Left lung (tissue), 10 donors: ENCODE measurements around the gene ITPK1. TPM values are rescaled to one million over a fixed set of nuclear protein-coding genes. Genes with fewer than 3 reads are reported as not detected.

ENCODE experiments used
- ATAC-seq: fragments of 200-7000 bp; cut with Tn5 transposase; one replicate; pipeline ENCODE4 v1.9.1; 2020; ENCODE audit warnings: moderate library complexity
- DNase-seq, 4 donors: peaks; one replicate each; pipeline ENCODE4 v3.0.0-alpha.2; 2013 to 2020
- H3K27ac ChIP-seq, 2 donors: fragments of 200-600 bp; sonication (generic) in 1 of 2; one replicate each; pipeline versions ENCODE4 v1.5.0 to v1.8.0; 2020 to 2021
- H3K27me3 ChIP-seq, 2 donors: fragments of 200-600 bp; sonication (generic) in 1 of 2; one replicate each; pipeline versions ENCODE4 v1.5.0 to v1.8.0; 2020 to 2021
- H3K36me3 ChIP-seq, 2 donors: fragments of 200-600 bp; sonication (generic) in 1 of 2; one replicate each; pipeline versions ENCODE4 v1.5.0 to v1.8.0; 2020 to 2021
- H3K4me1 ChIP-seq, 2 donors: fragments of 200-600 bp; one replicate each; pipeline ENCODE4 v1.8.0; 2021
- H3K4me3 ChIP-seq, 2 donors: fragments of 200-600 bp; sonication (generic) in 1 of 2; one replicate each; pipeline versions ENCODE4 v1.5.0 to v1.8.0; 2020 to 2021; ENCODE audit warnings: mild to moderate bottlenecking in 1 of 2
- H3K9me3 ChIP-seq, 2 donors: fragments of 200-600 bp; sonication (generic) in 1 of 2; one replicate each; pipeline versions ENCODE4 v1.5.0 to v1.8.0; 2020 to 2021
- intact Hi-C, 2 donors: fragments of 100-400 bp; cut with DNase I; formaldehyde crosslinking; loops; one replicate each; pipeline versions ENCODE4 v1.11.2 to v1.14.2; 2022
- polyA plus RNA-seq, 6 donors: library from polyadenylated mRNA; unstranded; fragments of 120-200 nt; gene quantifications; one replicate each; pipeline ENCODE4 v1.2.1, GENCODE V29; 2013; ENCODE audit not compliant: insufficient read length in 6 of 6
- total RNA-seq, 2 donors: library from RNA; stranded (reverse); fragmentation: NEBNext Ultra II Directional; extraction: Animal tissue kit (Norgen Biotek cat#: 25700); gene quantifications; one replicate each; pipeline ENCODE4 v1.2.1, GENCODE V29; 2021
- TF ChIP-seq, protein P1 (sequence below), 2 donors: fragments of 200-600 bp; sonication (generic) in 1 of 2; IDR thresholded peaks; one replicate each; pipeline versions ENCODE4 v1.5.0 to v1.8.0; 2021; ENCODE audit warnings: antibody characterized with exemption in 2 of 2
- donor health status: DM: no; HTN: yes; CAD: no.
- donor health status: DM: no; HTN: no; CAD: no.

ITPK1 gene
- total and polyA plus RNA-seq, 8 donors = 18.1 to 108 (median 20.8) TPM

- Histone ChIP-seq H3K27me3 (no peaks in the 10 kb centered on the region), H3K4me1 (peaks cover 6% of the 10 kb centered on the region in 2 donors), H3K27ac (no peak overlapping the region), H3K9me3 (no peaks in the 10 kb centered on the region), H3K4me3 (no peak overlapping the region), H3K36me3 (no peaks in the 10 kb centered on the region)
- ATAC-seq = no peak
- TF ChIP-seq, protein P1, sequence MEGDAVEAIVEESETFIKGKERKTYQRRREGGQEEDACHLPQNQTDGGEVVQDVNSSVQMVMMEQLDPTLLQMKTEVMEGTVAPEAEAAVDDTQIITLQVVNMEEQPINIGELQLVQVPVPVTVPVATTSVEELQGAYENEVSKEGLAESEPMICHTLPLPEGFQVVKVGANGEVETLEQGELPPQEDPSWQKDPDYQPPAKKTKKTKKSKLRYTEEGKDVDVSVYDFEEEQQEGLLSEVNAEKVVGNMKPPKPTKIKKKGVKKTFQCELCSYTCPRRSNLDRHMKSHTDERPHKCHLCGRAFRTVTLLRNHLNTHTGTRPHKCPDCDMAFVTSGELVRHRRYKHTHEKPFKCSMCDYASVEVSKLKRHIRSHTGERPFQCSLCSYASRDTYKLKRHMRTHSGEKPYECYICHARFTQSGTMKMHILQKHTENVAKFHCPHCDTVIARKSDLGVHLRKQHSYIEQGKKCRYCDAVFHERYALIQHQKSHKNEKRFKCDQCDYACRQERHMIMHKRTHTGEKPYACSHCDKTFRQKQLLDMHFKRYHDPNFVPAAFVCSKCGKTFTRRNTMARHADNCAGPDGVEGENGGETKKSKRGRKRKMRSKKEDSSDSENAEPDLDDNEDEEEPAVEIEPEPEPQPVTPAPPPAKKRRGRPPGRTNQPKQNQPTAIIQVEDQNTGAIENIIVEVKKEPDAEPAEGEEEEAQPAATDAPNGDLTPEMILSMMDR (IDR thresholded peaks at IDR 0.05) = no peak
- intact Hi-C loops = no loop called here
- no peak for DNase-seq
Observed at GRCh38 chr14:92969430-92969829, 146.3 kb downstream of the ITPK1 start.

DNA sequence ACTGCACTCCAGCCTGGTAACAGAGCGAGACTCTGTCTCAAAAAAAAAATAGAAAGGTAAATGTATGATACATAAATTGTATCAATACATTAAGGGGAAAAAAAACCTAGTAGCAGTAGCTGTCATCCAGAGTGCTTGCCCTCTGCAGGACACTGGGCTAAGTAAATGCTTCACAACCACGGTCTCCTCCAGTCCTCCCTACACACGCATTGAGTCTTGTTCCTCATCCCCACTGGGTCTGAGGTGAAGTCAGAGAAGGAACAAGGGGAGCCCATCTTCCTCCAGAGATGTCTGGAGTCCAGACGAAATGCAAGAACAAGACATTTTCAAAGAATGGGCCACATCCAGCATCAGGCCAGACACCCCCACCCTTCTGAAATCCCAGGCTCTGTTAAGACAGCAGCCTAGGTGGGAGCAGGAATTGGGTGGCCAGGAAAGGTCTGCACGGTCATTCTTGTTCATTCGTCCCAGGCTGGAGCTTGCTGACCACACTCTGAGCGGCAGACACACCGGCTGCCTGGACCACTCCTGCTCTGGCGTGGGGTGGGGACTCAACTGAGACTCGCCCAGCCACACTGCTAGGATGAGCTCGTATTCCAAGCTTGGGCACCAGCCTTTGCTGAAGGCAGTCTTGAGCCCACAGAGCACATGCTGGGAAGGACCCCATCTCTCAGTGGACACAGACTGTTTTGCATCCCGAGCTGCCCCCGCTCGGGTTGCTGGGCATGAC is 147.3 kb downstream of the ITPK1 start:
- intact Hi-C loops = no loop called here
- H3K4me1 ChIP-seq = peaks cover 6 to 8% of the 10 kb centered on the region in 2 donors
- DNase-seq = no peak

GRCh38 chr14:92967346-92967926 is 148.3 kb downstream of the ITPK1 start:
- TF ChIP-seq, protein P1 (IDR thresholded peaks at IDR 0.05) = no peak
- DNase-seq (no peak), ATAC-seq (no peak)
- H3K27me3 ChIP-seq = no peaks in the 10 kb centered on the region
- no peaks in the 10 kb centered on the region for H3K9me3 ChIP-seq
- H3K27ac ChIP-seq = no peak overlapping the region
- H3K4me1 ChIP-seq = peaks cover 0 to 8% of the 10 kb centered on the region in 2 donors
- no peak overlapping the region for H3K4me3 ChIP-seq
- H3K36me3 ChIP-seq = peaks cover 0 to 2% of the 10 kb centered on the region in 2 donors
- intact Hi-C loops = no loop called here

More for the DNA sequence above, 147.3 kb downstream of the ITPK1 start:
- TF ChIP-seq, protein P1 (IDR thresholded peaks at IDR 0.05) = no peak
- H3K27me3 ChIP-seq = no peaks in the 10 kb centered on the region
- no peaks in the 10 kb centered on the region for H3K36me3 ChIP-seq
- ATAC-seq = no peak
- no peak overlapping the region for H3K4me3 ChIP-seq
- H3K27ac ChIP-seq = no peak overlapping the region
- H3K9me3 ChIP-seq = no peaks in the 10 kb centered on the region

DNA sequence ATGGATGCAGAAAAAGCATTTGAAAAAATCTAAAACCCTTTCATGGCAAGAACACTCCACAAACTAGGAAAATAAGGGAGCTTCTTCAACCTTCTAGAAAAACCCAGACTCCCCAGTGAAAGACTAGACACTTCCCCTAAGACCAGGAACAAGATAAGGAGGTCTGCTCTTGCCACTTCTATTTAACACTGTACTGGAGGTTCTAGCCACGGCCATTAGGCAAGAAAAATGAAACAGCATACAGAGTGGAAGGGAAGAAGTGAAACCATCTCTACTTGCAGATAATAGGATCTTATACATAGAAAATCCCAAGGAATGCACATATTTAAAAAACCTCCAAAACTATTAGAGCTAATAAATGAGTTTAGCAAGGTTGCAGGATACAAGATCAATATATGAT is 150.4 kb downstream of the ITPK1 start:
- Histone ChIP-seq H3K4me1 (peaks cover 0 to 8% of the 10 kb centered on the region in 2 donors), H3K27ac (no peak overlapping the region), H3K27me3 (no peaks in the 10 kb centered on the region), H3K36me3 (peaks cover 0 to 24% of the 10 kb centered on the region in 2 donors), H3K9me3 (no peaks in the 10 kb centered on the region), H3K4me3 (no peak overlapping the region)
- TF ChIP-seq, protein P1 (IDR thresholded peaks at IDR 0.05) = no peak
- intact Hi-C loops = no loop called here
- ATAC-seq = no peak
- DNase-seq = no peak
